Lower leg skin (tissue), 3 donors: ENCODE measurements around the gene PCBD2.

Source experiments
- CTCF ChIP-seq, 3 donors: fragments of 450-650 bp; IDR thresholded peaks; one replicate each; pipeline ENCODE4 v1.5.1; 2016; ENCODE audit warnings: antibody characterized with exemption in 3 of 3, mild to moderate bottlenecking in 3 of 3, moderate library complexity in 2 of 3
- POLR2A ChIP-seq, 2 donors: fragments of 450-650 bp; IDR thresholded peaks; one replicate each; pipeline ENCODE4 v1.6.1; 2016 to 2017; ENCODE audit warnings: antibody characterized with exemption in 2 of 2, mild to moderate bottlenecking in 1 of 2, moderate library complexity in 1 of 2

DNA sequence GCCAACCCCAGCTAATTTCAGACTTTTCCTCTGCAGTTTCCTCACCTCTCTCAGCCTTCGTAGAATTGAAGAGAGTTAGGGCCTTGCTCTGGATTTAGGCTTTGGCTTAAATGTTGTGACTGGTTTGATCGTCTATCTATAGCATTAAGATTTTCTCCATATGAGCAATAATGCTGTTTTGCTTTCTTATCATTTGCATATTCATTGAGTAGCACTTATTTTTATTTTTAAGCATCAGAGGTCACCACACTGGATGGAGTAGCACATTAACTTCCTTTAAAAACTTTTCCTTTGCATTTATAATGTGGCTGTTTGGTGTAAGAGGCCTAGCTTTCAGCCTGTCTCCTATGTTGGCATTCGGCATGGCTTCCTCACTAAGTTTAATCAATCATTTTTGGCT is 12.6 kb upstream of the PCBD2 start:
- TF ChIP-seq CTCF (IDR thresholded peaks at IDR 0.05), result no peak
- no peak for TF ChIP-seq POLR2A (IDR thresholded peaks at IDR 0.05)
